Activated CD4-positive, alpha-beta T cell treated with anti-CD3 and anti-CD28 coated beads for 48 hours (primary cell): ENCODE results near the gene PCDH11Y.
"Not testable (repeated sequence)": the region's sequence is repeated elsewhere in the genome, so short reads cannot be mapped to it uniquely, and the experiment has no call there.

ENCODE experiments used
- DNase-seq: peaks from one replicate; pipeline ENCODE4 v3.0.0-alpha.2; 2020

PCDH11Y gene

GRCh38 chrY:5000057-5000456 is at the start of gene PCDH11Y:
TSS of gene PCDH11Y (plus strand) at chrY:5000296. CDS start at chrY:5057100, 56,804 bp downstream.
- DNase-seq: peak; percentile 17

GRCh38 chrY:4967894-4968293 is 32.2 kb upstream of the PCDH11Y start:
- DNase-seq: not testable (repeated sequence)

GRCh38 chrY:4991743-4992400 is 8.2 kb upstream of the PCDH11Y start:
- not testable (repeated sequence) for DNase-seq

- not testable (repeated sequence) for DNase-seq
Observed at GRCh38 chrY:4994892-4995291, 5.2 kb upstream of the PCDH11Y start.

- not testable (repeated sequence) for DNase-seq
Observed at GRCh38 chrY:5002476-5003184, 2.5 kb downstream of the PCDH11Y start.

GRCh38 chrY:5038972-5039523 is 39.0 kb downstream of the PCDH11Y start:
- not testable (repeated sequence) for DNase-seq

- DNase-seq: not testable (repeated sequence)
Observed at GRCh38 chrY:5083017-5083416, 82.9 kb downstream of the PCDH11Y start.

GRCh38 chrY:5182998-5183397 is 182.9 kb downstream of the PCDH11Y start:
- not testable (repeated sequence) for DNase-seq

- DNase-seq: not testable (repeated sequence)
Observed at GRCh38 chrY:5215116-5215515, 215.0 kb downstream of the PCDH11Y start.

- not testable (repeated sequence) for DNase-seq
Observed at GRCh38 chrY:5324931-5325330, 324.8 kb downstream of the PCDH11Y start.

- not testable (repeated sequence) for DNase-seq
Observed at GRCh38 chrY:5342220-5342619, 342.1 kb downstream of the PCDH11Y start.

- not testable (repeated sequence) for DNase-seq
Observed at GRCh38 chrY:5543705-5544104, 543.6 kb downstream of the PCDH11Y start.

GRCh38 chrY:5638589-5638988 is 638.5 kb downstream of the PCDH11Y start:
- not testable (repeated sequence) for DNase-seq

- DNase-seq: not testable (repeated sequence)
Observed at GRCh38 chrY:5679265-5679664, 679.2 kb downstream of the PCDH11Y start.

- DNase-seq: not testable (repeated sequence)
Observed at GRCh38 chrY:5708727-5709126, 708.6 kb downstream of the PCDH11Y start.

- DNase-seq: not testable (repeated sequence)
Observed at GRCh38 chrY:5709788-5710381, 709.8 kb downstream of the PCDH11Y start.

GRCh38 chrY:5761403-5761802 is 761.3 kb downstream of the PCDH11Y start:
- DNase-seq: not testable (repeated sequence)

- DNase-seq: not testable (repeated sequence)
Observed at GRCh38 chrY:5776485-5776884, 776.4 kb downstream of the PCDH11Y start.
